ENCODE data around the gene PHLDB1.
"Not testable (repeated sequence)": the region's sequence is repeated elsewhere in the genome, so short reads cannot be mapped to it uniquely, and the experiment has no call there.

PHLDB1 gene

DNA sequence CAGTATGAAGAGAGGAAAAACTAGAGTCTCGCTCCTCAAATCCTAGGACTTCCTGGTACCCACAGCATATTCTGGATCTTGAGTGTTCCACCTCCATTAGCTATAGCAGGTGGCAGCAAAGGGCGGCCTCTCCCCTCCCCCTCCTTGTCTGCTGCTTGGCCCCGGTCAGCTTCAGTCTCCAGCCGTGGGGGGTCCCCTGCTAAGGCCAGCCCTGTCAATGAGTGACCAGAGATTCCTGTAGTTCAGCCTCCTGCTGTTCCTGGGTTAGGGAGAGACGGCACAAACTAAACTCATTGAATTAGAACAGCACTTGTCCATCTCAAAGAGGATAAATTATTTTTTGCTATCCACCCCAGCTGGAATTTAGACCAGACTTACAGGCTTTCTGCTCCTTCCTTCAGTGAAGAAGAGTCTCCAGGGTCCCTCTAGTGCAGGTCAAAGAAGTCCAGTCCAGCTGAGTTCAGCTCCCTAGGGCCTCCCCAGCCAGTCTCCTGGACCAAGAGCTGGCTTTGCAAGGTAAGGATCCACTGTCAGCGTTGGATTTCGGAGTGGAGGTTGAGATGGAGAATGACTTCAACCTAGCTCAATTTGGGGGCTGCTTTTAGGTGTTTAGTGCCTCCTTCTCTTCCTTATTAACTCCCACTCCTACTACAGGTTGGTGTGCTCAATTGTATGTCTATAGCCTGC, 1.1 kb upstream of the PHLDB1 start:
- no peak for DNase-seq

DNA sequence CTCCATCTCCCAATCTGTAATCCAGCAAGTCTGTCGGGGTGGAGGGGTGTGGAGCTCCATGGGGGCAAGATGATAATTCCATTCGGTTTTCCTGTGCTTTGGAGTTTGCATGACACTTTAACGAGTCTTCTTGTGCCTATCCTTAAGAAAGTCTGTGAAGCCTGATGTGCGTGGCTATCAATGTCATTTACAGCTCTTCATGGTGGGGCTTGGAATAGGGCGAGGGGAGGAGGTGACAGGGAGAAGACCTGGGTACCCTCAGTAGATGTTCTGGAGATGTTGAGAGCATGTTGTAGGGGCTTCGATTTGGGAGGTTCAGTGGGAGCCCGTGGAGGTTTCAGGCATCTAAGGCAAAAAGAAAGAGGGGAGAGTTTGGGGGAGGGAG, 579 bp upstream of the PHLDB1 start:
- DNase-seq, result no peak

DNA sequence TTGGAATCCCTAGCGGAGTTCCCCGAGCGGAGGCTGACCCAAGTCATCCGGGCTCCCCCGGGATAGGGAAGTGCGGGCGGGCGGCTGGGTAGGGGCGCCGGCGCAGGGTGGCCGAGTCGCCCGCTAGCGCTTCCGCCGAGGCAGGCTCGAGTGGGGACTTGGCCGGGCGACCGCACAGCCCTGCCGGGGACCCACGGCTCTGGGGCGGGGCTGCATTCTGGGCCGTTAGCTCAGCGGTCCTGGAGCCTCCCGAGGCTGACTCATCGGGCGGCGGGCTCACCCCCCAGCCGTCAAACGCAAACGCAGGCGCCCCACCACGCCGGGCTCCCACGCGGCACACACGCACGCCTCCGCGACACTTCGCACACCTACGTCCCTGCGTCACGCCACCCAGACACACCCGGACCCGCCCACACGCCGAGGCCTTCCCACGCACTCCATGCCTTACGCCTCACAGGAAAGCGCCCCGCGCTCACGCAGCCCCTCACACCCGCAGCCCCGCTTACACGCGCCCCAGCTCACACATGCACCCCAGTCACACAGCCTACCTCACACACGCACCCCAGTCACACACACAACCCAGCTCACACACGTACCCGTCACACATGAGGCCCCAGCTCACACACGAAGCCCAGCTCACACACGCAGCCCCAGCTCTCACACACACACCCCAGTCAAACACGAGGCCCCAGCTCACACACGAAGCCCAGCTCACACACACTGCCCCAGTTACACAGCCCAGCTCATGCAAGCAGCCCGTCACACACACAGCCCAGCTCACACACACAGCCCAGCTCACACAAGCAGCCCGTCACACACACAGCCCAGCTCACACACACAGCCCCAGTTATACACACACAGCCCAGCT, 1.2 kb downstream of the PHLDB1 start:
- peak; percentile 66 to 69 for DNase-seq

DNA sequence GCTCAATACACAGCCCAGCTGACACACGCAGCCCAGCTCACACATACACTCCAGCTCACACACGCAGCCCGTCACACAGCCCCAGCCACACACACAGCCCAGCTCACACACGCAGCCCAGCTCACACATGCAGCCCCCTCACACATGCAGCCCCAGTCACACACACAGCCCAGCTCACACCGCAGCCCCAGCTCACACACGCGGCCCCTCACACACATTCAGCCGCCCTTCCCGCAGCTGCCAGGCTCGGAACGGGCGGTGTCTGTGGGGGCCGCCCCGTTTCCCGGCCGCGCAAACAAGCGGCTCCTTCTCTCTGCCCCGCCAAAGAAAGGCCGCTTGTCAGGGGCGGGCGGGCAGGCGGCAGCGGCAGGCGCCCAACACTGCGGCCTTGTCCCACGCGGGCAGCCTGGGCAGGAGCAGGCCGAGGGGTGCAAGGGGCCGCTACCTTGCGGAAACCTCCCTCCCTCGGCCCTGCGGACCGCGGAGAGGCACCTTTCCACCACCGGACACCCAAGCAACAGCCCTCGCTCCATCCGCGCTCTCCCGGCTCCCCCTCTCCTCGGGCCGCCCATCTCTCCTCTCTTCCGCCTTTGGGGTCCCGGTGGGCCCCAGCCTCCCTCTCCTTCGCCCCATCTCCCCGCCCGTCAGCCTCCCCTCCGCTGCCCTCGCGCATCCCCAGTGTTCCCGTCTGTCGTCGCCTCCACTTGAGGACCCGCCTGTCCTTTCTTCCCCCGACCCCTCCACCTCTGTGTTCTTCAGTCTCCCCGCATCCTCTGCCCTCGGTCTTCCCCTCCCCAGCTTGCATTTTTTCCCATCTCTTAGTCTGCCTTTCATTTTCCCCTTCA, 2.2 kb downstream of the PHLDB1 start:
- DNase-seq, result peak; percentile 27 to 34

DNA sequence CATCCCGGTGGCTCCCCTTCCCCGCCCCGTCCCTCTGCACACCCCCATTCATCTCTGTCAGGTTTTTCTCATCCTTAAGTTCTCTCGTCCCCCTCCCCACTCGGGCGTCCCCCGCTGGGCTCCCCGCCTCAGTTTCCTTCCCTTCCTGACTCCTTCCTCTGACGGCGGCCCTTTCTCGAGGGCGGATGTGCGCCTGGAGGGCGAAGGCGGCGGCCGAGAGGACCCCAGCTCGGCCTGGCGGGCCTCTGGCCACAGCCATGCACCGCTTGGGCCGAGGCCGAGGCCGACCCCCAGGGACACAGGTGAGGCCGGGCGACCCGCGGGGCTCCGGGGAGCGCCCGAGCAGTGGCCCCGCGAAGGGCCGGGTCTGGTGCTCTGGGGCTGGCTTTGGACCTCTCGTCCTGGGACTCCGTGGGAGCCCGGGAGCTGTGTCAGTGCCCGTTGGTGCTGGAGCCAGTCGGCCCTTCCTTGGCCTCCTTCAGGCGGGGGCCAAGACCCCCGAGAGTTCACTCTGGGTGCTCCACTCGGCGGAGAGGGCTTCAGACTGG, 2.9 kb downstream of the PHLDB1 start:
- DNase-seq, result peak; percentile 17

DNA sequence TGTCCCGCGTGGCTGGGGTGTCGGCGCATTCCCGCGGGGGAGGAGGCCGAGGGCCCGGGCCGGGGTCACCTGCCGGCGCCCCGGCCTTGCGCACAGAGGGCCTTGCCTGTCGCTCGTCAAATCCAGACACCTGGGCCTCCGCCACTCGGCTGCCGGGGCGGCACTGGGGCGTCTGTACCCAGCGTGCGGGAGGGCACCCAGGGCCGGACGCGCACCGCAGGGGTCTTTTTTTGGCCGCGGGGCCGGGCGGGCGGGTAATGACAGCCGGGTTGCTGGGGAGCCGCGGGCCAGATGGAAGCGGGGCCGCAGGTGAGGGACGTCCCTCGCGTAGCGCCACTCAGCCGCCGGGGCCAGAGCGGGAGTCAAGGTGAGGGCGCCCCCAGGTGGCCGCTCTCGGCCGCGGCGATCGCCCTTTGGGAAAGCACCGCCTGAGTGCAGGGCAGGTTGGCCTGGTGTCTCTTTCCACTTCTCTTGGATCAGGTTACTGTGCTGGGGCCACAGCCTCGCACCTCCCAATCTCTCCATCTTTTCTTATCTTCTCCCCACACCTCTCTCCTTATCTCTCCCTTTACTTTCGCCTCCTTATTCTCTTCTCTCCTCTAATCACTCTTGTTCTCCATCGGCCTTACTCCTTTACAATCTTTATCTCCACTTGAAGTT, 3.5 kb downstream of the PHLDB1 start:
- DNase-seq, result peak; percentile 88 to 91

DNA sequence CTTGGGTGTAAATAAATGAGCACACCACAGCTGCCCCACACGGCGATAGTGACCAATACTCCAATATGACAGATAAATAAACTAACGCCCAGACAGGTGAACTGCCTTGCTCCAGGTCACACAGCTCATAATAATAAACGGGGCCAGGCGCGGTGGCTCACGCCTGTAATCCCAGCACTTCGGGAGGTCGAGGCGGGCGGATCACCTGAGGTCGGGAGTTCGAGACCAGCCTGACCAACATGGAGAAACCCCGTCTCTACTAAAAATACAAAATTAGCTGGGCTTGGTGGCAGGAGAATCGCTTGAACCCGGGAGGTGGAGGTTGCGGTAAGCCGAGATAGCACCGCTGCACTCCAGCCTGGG, 4.0 kb downstream of the PHLDB1 start:
- DNase-seq, result not testable (repeated sequence)

DNA sequence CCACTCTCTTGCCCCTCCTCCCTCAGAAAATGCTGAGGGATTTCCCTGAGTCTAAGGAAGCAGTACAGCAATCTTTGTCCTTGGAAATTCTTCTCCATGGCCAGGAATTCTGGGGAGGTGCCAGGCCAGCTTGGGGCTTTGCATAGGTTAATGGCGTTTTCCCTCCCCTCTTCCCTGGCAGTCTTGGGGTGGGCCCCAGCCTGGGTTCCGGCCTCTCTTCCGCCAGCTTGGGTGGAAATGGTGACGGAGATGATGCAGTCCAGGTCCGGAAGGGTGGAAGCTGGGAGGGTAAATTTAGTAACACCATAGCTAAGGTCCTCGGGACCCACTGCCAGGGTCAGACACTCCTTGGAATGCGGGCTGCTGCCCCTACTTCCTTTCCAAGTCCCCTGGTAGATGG, 5.0 kb downstream of the PHLDB1 start:
- no peak for DNase-seq

DNA sequence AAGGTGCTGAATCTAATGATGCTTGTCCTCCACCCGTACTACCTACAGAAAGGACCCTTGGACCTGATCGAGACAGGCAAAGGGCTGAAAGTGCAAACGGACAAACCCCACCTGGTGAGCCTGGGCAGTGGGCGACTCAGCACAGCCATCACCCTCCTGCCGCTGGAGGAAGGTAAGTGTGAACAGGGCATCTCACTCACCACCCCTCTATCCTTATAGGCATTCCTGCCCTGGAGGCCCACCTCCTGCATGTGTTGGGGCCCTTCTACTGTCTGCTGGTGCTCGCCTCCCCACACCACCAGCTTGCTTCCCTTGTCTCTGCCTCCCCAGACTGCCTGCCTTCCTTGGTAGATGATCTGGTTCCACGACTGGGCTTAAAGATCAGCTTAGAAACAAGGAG, 7.1 kb downstream of the PHLDB1 start:
- no peak for DNase-seq

DNA sequence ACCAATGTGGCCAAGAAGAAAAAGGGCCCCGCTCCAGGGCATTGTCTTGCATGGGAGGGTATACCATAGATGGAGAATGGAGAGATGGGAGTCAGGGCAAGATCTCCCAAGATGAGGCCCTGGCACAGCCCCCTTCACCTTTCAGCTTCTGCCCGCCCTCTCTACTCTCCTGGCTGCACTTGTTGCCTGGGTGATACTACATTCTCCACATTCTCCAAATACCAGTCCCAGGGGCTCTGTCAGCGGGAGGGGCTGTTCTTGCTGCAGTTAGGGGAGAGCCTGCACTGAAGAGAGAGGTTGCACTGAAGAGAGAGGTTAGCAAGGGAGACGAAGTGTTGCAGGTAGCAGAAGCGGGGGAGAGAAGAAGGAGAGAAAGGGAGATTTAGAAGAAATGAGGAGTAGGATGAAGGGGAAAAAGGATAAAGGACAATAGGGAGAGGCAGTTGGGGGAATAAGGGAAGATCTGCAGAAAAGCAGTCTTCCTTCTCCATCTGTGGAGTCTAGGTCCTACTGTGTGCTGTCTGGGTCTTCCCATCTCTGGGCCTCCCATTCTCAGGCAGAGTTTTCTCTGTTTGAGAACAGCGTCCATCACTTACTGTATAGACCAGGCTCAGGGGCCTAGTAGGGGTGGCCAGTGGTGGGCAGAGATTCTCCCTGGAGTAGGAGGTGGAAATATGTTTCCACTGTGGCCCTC, 8.0 kb downstream of the PHLDB1 start:
- no peak for DNase-seq

DNA sequence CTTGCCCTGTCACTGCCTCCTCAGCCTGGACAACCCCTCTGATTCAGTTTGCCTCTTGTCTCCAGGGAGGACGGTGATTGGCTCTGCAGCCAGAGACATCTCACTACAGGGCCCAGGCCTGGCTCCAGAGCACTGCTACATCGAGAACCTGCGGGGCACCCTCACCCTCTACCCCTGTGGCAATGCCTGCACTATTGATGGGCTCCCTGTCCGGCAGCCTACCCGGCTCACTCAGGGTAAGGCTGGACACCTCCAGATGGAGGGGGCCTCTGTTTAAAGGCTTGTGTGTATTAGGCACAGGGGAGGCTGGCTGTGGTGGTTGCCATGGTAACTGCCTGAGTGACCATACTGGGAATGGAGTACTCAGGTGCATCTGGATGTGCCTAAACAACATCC, 8.6 kb downstream of the PHLDB1 start:
- DNase-seq, result no peak

DNA sequence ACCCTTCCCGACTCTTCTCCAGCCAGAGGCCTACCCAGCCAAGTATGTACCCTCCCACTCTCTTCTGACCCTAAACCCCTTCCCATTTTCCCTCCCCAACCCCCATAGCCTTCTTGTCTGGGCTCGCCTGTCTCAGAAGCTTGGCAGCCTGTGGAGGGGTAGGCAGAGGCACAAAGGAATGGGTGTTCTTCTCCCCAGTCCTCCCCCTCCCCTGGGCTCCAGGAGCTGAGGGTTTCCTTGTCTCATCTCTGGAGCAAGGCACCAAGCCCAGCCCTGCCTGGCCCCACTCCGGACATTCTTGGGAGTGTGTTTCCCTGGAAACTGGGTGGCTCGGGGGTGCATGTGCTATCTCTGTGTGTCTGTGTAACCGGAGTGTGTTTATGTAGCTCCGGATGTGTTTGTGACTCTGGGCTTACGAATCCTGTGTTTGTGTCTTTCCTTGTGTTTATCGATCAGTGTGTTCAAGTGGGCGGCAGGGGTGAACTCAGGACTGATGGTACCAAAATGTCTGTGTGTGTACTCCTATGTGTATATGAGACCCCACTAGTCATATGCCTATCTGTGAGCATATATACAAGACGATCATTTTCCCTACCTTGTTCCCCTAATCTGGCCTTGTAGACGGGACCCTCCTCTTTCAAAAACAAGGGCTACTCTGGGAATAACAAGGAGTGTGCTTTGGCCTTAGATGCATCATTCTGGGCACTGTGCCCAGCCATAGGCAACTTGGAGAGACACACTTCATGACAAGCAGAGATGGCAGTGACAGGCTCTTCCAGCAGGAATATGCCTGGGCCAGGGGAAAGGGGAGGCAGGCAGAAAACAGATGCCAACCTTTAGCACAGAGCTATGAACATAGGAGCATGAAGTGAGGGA, 10.9 kb downstream of the PHLDB1 start:
- no peak for DNase-seq

DNA sequence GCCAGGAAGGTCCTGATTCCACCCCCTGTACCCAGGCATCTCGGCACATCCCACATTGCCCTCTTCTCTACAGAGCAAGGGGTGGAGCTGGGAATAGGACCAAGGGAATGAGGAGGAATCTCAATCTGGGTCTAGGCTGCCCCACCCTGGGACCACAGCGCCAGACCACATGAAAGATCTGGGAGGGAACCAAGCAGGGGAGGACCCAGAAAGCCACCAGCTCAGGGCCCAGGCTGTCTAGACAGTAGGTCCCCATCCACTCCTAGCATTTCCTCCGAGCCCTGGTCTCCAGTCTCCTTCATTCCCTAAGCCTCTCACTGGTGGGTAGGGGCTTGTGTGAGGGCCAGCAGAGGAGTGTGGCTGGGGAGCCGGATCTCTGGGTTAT, 11.6 kb downstream of the PHLDB1 start:
- DNase-seq, result no peak

DNA sequence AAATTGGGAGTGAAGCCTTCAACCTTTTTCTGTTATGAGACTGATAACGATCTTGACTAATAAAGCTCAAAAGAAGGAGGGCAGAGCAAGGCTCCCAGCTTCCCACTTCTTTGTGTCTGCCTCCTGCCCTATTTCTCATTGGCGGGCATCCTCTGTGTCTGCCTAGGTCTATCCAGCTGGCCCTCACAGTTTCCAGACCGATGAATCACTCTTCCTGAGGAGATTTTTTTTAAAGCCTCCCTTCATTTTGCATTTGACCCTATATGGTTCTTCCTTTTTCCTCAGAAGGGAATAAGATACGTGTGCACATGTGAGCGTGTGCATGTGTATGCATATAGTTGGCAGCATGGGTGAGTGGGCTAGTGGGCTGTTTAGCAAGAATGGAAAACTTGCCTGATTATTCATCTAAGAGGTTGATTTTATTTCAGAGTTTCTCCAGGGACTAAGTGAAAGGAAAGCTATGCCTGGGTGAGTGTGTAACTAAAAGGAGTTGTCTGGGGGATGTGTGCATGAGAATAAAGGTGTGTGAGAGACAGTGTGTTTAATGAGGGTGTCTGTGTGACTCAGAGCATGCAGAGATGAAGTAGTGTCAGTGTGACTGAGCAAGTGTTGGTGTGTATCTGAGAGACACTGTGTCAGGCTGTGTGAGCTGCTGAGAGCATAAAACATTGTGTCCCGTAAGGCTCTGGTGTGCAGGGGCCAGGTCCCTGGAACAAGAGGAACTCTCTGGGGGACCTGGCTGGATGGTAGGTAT, 12.2 kb downstream of the PHLDB1 start:
- DNase-seq, result no peak

DNA sequence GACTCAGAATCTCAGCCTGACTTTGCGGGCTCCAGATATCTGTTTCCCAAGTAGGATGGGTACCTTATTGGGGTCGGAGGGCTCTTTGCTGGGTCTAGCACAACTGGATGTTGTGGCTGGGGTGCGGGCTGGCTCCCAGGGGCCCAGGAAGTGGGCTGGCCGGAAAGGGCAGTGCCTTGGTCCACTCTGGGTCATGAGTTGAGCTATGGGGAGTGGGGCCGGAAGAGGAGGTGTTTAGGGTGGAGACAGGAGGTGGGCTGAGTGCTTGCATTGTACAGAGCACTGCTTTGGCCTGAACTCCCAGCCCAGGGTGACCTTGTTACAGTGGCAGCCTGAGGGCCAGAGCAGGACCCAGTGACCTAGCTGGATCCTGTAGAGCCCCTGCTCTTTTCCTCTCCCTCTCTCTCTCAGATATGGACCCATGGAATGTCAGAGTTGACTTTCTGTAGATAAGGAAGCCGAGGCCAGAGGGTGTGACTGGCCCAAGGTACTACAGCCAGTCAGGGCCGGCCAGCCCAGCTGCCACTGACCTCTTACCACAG, 13.2 kb downstream of the PHLDB1 start:
- no peak for DNase-seq

DNA sequence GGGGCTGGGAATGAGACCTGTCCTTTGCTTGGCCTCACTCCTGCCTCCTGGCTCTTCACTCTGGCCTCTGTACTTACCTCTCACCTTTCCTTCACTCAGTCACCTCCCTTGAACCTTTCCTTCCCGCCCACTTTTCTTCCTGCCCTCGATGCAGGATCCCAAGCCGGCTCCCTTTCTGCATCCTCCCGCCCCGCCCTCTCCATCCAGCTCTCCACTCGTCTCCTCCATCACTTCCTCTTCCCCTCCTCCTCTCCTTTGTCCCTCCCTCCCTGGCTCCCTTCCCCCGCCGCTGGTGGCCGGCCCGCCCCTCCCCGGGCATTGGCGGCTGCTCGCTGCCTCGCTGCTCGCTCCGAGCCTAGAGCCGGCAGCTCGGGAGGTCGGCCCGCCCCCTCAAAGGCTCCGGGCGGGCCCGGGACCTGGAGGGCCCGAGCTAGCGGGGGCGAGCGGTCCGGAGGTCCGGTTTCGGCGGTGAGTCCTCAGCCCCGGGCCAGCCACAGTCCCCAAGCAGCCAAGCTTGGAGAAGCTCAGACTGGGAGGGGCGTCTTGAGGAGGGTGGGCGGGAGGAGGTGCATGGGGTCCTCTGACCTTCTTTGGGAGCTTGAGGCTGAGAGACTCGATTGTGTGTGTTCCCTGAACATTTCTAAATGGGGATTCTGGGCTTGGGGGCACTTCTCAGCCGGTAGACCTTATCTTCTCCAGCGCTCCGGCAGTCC, 13.8 kb downstream of the PHLDB1 start:
- DNase-seq, result peak; percentile 49 to 51

DNA sequence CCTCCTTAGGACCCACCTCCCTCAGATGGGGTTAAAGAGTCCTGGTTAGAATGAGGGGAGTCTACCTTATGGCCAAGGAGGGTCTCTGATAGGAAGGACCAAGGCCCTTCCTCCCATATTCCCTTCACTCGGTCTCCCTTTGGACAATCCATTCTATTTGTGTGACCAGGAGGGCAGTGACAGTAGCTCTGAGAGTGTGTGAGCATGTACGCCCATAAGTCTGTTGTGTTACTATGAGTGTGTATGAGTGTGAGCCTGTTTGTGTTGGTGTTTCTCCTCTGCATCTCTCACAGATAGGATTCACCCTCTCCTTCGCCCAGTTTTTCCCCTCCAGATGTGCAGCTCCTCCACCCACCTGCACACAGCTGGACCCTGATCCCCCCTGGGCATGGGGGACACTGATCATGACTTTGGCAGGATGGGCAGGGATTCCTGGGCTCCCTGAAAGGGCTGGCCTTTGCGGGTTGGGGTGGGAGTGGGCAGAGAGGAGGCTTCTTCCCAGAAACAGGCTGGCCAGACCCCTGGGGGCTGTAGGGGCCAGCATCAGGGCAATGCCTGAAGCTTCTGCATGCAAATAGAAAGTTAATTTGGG, 14.5 kb downstream of the PHLDB1 start:
- no peak for DNase-seq

DNA sequence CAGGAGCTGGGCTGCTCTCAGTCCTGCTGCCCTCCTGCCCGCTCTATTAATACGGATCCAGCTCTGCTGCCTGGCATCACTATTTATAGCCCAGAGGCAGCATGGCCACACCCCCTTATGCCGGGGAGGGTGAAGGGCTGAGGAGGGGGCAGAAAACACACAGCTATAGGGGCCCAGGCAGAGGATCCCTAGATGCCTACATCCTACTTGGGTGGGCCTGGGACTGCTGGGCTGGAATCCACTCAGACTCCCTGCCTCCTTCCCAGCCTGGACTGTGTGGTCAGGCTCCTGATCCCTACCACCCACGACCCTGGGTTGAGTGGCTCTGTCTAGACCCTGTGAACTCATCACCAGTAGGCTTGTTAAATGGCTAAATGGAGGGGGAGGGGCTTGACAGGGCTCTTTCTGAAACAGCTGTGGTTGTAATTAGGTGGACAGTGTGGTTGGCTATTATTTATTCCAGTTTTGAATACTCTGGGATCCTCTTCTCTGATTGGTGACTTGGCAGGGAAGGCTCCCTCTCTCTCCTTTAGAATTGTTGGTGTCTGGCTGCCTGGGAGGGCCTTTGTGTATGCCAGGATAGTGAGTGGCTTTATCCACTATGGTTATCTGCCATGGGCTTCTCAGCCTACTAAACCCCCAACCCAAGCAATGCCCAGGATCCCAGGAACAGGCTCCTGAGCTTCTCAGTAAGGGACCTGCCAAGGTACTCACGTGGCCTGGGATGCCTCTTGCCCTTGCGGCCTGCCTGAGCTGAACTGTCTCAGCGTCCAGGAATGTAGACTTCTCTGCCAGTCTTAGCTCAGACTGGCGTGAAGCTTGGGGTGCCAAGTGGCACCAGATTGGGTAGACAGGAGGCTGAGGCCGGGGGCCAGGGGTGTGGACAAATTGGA, 15.2 kb downstream of the PHLDB1 start:
- no peak for DNase-seq
